ENCODE measurements around the gene TSFM.

DNA sequence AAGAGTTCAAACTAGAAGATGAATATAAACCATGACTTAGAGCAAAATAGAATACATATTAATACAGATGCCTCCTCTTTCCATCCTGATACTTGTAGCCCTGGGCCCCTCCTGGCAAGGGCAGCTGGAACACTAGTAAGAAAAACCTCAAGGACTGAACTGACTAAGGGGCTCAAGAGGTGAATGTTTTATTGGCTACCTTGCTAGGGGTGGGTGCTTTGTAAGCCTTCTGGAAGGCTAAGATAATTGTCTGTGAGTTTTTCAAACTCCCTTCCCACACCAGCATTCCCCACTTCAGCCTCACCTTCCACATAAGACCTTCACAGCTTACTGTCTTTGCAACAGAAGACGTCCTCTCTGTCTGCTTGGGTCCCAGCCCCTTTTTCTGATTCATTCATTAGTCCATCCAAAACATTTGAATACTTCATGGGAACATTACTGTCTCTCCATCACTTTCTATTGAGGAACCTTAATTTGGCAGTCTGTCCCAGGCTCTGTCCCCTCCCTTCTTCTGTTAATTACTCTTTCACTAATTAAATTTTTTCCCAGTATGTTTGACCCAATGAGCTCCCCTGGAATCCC is 28.7 kb upstream of the TSFM start:
- TF ChIP-seq RFX5 (IDR thresholded peaks at IDR 0.05; ENCODE audit: low read depth, low read length) (no peak), POLR2A (IDR thresholded peaks at IDR 0.05; ENCODE audit: low read depth, low read length) (no peak), NFE2L2 (IDR thresholded peaks at IDR 0.05; ENCODE audit: low read depth, low read length) (no peak), FOS (IDR thresholded peaks at IDR 0.05; ENCODE audit: low read depth, low read length) (no peak), RAD21 (IDR thresholded peaks at IDR 0.05; ENCODE audit: low read length) (no peak)
- TF ChIP-seq, protein P1, sequence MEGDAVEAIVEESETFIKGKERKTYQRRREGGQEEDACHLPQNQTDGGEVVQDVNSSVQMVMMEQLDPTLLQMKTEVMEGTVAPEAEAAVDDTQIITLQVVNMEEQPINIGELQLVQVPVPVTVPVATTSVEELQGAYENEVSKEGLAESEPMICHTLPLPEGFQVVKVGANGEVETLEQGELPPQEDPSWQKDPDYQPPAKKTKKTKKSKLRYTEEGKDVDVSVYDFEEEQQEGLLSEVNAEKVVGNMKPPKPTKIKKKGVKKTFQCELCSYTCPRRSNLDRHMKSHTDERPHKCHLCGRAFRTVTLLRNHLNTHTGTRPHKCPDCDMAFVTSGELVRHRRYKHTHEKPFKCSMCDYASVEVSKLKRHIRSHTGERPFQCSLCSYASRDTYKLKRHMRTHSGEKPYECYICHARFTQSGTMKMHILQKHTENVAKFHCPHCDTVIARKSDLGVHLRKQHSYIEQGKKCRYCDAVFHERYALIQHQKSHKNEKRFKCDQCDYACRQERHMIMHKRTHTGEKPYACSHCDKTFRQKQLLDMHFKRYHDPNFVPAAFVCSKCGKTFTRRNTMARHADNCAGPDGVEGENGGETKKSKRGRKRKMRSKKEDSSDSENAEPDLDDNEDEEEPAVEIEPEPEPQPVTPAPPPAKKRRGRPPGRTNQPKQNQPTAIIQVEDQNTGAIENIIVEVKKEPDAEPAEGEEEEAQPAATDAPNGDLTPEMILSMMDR (conservative IDR thresholded peaks at IDR 0.05; ENCODE audit: low read depth, low read length): no peak
- TF ChIP-seq, protein P2, sequence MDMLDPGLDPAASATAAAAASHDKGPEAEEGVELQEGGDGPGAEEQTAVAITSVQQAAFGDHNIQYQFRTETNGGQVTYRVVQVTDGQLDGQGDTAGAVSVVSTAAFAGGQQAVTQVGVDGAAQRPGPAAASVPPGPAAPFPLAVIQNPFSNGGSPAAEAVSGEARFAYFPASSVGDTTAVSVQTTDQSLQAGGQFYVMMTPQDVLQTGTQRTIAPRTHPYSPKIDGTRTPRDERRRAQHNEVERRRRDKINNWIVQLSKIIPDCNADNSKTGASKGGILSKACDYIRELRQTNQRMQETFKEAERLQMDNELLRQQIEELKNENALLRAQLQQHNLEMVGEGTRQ (IDR thresholded peaks at IDR 0.05; ENCODE audit: low read depth, low read length): no peak
